Activated T-cell treated with anti-CD3 and anti-CD28 coated beads, Interleukin-2, amount 50 U/mL, for 24 hours (primary cell): ENCODE measurements around the gene CDK18.
A peak's percentile ranks its signal among the peaks of the same experiment; 100 is the strongest.

Experiments used
- DNase-seq: peaks from one replicate; pipeline ENCODE4 v3.0.0-alpha.2; 2020
- H3K27ac Mint-ChIP-seq: 2 replicates; pipeline ENCODE4 v1.8.0; 2020; ENCODE audit warnings: mild to moderate bottlenecking, mixed read lengths
- H3K27me3 Mint-ChIP-seq: 2 replicates; pipeline ENCODE4 v1.8.0; 2020; ENCODE audit warnings: mixed read lengths
- H3K36me3 Mint-ChIP-seq: 2 replicates; pipeline ENCODE4 v1.8.0; 2020; ENCODE audit warnings: low read depth, mixed read lengths
- H3K4me1 Mint-ChIP-seq: 2 replicates; pipeline ENCODE4 v1.8.0; 2020; ENCODE audit warnings: low read depth, mixed read lengths
- H3K4me3 Mint-ChIP-seq: 2 replicates; pipeline ENCODE4 v1.8.0; 2020; ENCODE audit warnings: mild to moderate bottlenecking, moderate library complexity, mixed read lengths
- H3K9me3 Mint-ChIP-seq: 2 replicates; pipeline ENCODE4 v1.8.0; 2020; ENCODE audit warnings: mixed read lengths

CDK18 gene

DNA sequence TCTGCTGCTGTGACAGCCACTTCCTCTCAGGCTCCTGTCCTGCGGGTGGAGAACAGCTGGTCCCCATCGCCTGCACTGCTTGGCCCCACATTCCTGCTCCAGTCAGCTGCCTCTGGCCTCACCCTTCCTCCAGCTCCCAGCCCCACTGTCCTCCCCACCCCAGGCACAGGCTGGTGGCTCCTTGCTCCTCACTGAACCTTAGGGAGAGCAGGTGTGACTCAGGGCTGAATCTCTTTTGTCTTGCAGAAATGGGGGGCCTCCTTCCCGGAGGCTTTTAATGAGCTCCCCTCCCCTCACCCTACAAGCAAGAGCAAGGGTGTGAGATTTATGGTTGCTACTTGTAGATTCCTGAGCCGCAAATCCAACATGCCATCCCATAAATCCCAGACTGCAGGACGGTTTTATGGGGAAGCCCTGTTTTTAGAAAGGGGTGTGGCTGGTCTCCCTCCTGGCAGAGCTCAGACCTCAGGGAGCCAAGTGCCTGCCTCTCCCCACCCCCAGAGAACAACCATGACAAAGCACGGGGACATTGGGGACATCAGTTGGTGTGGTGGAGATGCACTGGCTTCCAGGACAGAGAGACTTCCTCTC is 15.2 kb downstream of the CDK18 start:
- H3K4me3 Mint-ChIP-seq: no peak overlapping the region
- no peak overlapping the region for H3K27ac Mint-ChIP-seq
- peaks cover 1% of the 10 kb centered on the region for H3K4me1 Mint-ChIP-seq
- DNase-seq: no peak
- no peaks in the 10 kb centered on the region for H3K36me3 Mint-ChIP-seq
- H3K9me3 Mint-ChIP-seq: no peaks in the 10 kb centered on the region
- peaks cover 3% of the 10 kb centered on the region for H3K27me3 Mint-ChIP-seq

DNA sequence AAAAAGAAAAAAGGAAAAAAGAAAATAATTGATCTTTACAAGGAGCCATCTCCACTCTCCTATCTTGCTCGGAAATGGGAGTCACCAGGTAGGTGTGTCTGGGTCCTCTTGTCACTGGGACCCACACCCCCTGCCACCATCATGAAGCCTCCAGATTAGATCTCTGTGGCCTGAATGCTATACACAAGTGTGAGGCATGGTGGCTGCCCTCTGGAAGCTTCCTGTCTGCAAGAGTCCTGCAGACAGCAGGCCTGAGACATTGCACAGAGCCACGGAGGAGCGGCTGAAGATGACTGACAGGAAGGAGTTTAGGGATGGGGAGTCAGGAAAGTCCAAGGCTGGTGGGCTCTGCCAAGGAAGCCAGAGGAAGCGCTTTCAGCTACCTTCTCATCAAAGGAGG is 16.2 kb downstream of the CDK18 start:
- Mint-ChIP-seq H3K4me1 (no peaks in the 10 kb centered on the region), H3K36me3 (no peaks in the 10 kb centered on the region), H3K27ac (no peak overlapping the region), H3K27me3 (peaks cover 3% of the 10 kb centered on the region), H3K9me3 (no peaks in the 10 kb centered on the region), H3K4me3 (no peak overlapping the region)
- no peak for DNase-seq

DNA sequence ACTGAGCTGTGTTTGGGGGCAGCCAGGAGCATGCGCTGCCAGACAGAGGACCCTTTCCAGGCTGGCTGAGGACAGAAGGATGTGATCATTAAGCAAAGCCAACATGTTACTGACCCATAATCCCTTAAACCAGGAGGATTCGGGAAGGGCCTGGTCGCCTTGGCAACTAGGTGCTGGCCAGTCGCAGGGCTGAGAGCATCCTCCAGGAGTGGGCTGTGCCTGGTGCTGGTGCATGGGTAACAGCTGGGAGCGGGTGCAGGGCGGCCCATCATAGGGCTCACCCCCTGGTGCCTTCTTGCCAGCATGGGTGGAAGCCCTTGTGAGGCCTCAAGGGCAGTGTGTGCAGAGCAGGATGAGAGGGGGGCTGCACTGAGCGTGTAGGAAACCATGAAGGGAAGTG is 17.2 kb downstream of the CDK18 start:
- Mint-ChIP-seq H3K9me3 (no peaks in the 10 kb centered on the region), H3K27ac (no peak overlapping the region), H3K36me3 (no peaks in the 10 kb centered on the region), H3K4me3 (no peak overlapping the region), H3K4me1 (no peaks in the 10 kb centered on the region), H3K27me3 (peaks cover 3% of the 10 kb centered on the region)
- DNase-seq: no peak

DNA sequence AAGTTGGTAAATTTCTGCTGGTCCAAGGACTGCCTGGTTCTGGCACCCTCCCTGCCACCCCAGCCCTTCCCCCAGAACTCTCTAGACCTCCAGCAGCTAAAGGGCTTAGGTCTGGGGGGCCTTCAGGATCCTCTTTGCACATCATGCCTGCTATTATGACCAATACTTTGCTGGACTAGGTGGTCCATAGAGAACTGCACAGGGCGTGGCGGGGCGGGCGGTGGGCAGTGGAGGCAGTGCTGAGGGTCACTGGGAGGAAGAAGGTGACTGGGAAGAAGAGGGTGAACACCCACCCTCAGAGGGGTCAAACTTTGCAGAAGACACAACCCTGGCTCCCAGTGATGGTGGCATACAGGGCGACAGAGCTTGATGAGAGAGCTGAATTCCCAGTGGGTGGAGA is 18.2 kb downstream of the CDK18 start:
- no peaks in the 10 kb centered on the region for H3K36me3 Mint-ChIP-seq
- H3K27me3 Mint-ChIP-seq: peaks cover 3% of the 10 kb centered on the region
- DNase-seq: no peak
- H3K4me1 Mint-ChIP-seq: no peaks in the 10 kb centered on the region
- no peak overlapping the region for H3K27ac Mint-ChIP-seq
- no peaks in the 10 kb centered on the region for H3K9me3 Mint-ChIP-seq
- H3K4me3 Mint-ChIP-seq: no peak overlapping the region

DNA sequence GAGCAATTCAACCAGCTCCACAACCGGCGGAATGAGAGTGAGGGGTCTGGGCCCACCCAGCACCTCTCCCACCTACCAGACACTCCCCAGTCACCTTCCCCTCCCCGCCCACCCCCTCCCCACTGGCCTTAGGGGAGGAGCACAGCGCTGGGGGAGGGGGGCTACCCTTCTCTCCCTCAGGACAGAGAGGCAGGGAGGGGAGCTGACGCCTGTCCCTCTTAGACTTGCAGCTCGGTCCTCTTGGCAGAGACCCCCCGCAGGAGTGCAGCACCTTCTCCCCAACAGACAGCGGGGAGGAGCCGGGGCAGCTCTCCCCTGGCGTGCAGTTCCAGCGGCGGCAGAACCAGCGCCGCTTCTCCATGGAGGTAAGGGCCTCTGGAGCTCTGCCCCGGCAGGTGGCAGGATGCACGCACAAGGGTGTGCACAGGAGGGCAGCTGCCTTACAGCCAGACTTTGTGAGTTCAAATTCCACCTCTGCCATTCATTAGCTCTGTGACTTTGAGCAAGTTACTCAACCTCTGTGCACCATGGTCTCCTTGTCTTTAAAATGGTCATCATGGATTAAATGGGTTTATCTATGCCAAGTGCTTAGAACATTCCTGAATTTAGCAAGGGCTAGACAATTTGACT is 18.9 kb downstream of the CDK18 start:
- H3K36me3 Mint-ChIP-seq: no peaks in the 10 kb centered on the region
- no peak for DNase-seq

DNA sequence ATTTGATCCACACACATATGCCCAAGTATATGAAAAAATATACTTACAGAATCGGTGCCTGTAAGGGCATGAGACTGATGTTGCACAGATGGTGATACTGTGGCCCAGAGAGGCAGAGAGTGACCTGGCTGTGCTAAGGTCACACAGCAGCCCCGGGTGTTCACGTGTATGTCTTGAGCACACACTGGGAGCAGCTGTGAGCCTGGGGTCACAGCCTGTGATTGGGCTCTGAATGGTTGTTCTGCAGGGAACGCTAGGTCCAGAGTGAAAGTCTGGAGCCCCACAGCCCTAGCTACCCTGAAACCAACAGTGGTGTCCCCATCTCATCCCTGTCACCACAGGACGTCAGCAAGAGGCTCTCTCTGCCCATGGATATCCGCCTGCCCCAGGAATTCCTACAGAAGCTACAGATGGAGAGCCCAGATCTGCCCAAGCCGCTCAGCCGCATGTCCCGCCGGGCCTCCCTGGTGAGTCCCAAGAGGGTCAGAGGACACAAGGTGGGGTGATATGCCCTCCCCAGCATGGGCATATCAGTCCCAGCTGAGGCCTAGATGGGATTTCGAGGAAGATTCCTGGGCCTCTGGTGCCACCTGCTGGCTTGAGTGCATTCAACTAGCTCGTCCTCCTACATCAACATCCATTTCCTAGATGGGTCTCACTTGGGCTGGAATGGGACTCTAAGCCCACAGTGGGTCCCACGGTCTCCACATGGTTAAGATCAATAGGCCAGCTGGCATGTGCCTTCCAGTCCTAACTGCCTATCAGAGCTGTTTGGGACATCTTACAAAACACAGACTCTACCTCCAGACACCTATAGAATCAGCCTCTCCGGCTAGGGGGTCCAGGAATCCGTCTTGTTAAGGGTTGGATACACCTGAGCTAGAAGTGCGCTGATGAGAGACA is 19.7 kb downstream of the CDK18 start:
- Mint-ChIP-seq H3K27ac (no peak overlapping the region), H3K36me3 (no peaks in the 10 kb centered on the region), H3K27me3 (peaks cover 3% of the 10 kb centered on the region), H3K4me3 (no peak overlapping the region), H3K4me1 (no peaks in the 10 kb centered on the region), H3K9me3 (no peaks in the 10 kb centered on the region)
- peak; percentile 84 for DNase-seq

More for the DNA sequence above, 18.9 kb downstream of the CDK18 start:
- Mint-ChIP-seq H3K27ac (no peak overlapping the region), H3K9me3 (no peaks in the 10 kb centered on the region), H3K4me3 (no peak overlapping the region), H3K4me1 (no peaks in the 10 kb centered on the region), H3K27me3 (peaks cover 3% of the 10 kb centered on the region)

DNA sequence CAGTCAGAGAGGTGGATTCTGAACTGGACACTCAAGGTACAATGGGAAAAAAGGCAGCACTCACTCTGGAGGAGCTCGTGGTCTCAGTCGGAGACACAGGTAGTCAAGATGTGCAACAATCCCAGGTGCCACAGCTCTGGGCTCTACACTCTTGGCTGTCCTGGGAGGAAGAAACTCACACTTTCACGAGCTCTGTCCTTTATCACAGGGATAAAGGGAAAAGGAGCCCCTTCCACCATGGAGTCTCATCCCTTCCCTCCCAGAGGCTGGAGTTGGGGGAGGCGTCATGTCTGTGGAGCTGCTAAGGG is 20.3 kb downstream of the CDK18 start:
- Mint-ChIP-seq H3K36me3 (no peaks in the 10 kb centered on the region), H3K9me3 (no peaks in the 10 kb centered on the region), H3K27me3 (peaks cover 4% of the 10 kb centered on the region), H3K27ac (no peak overlapping the region), H3K4me3 (no peak overlapping the region), H3K4me1 (peaks cover 4% of the 10 kb centered on the region)
- DNase-seq: no peak

DNA sequence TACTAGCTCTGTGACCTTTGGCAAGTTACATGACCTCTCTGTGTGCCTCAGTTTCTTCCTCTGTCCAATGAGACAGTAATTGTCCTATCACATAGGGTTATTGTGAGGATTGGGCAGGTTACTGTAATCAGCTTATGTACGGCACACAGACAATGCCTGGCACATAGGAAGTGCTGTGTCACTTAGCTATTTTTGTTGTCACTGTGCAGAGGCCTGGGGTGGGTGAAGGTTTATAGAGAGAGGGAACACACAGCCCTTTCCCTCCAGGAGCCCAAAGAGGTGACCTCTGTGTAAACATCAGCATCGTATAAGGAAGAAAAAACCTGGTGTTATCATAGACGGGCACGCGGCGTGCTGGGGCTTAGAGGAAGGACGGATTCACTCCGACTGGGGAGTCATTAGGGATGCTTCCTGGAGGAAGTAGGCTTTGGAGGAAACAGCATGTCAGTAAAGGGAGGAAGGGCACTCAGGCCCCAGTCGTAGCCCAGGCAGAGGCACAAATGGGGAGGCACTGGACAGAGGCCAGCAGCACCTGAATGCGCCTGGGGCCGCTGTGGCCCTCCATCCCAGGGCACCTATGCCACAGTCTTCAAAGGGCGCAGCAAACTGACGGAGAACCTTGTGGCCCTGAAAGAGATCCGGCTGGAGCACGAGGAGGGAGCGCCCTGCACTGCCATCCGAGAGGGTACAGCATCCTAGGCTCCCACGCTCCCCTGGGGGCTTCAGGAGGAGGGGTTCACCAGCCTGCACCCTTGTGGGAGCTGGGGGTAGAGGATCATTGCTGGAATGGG is 21.2 kb downstream of the CDK18 start:
- no peak for DNase-seq
- Mint-ChIP-seq H3K9me3 (no peaks in the 10 kb centered on the region), H3K4me3 (no peak overlapping the region), H3K36me3 (no peaks in the 10 kb centered on the region), H3K27ac (no peak overlapping the region), H3K27me3 (peaks cover 5% of the 10 kb centered on the region), H3K4me1 (peaks cover 4% of the 10 kb centered on the region)

DNA sequence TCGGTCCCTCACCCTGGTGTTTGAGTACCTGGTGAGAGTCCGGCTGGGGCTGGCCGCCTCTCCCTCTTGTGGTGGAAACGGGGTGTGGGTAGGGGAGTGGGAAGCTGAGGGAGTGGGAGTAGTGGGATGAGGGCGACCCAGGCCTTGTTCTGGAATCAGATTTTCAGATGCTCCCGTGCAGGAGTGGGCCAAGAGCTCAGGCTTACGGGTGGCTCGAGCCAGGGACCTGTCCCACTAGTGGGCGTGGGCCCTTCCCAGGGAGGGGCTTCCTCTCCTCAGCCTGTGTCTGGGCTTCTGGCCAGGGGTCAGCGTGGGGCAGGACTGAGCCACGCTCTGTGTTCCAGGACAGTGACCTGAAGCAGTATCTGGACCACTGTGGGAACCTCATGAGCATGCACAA is 22.0 kb downstream of the CDK18 start:
- no peak for DNase-seq
- peaks cover 4% of the 10 kb centered on the region for H3K4me1 Mint-ChIP-seq
- H3K36me3 Mint-ChIP-seq: no peaks in the 10 kb centered on the region
- peaks cover 5% of the 10 kb centered on the region for H3K27me3 Mint-ChIP-seq
- H3K9me3 Mint-ChIP-seq: no peaks in the 10 kb centered on the region
- no peak overlapping the region for H3K27ac Mint-ChIP-seq
- no peak overlapping the region for H3K4me3 Mint-ChIP-seq

DNA sequence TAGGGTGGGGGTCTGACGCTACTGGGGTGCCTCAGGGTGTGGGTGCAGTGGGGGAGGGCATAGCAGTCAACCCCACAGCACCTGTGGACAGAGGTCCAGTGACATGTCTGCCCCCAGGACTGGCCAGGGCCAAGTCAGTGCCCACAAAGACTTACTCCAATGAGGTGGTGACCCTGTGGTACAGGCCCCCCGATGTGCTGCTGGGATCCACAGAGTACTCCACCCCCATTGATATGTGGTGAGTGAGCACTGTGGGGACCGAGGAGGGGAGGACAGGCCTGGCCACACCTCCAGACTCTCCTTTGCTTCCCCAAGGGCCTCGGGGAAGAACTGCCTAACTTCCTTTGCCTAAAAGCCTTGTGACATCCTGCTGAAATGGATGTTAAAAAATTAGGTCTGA is 23.5 kb downstream of the CDK18 start:
- Mint-ChIP-seq H3K27me3 (peaks cover 5% of the 10 kb centered on the region), H3K36me3 (no peaks in the 10 kb centered on the region), H3K9me3 (no peaks in the 10 kb centered on the region), H3K4me1 (peaks cover 4% of the 10 kb centered on the region), H3K27ac (no peak overlapping the region), H3K4me3 (no peak overlapping the region)
- no peak for DNase-seq

DNA sequence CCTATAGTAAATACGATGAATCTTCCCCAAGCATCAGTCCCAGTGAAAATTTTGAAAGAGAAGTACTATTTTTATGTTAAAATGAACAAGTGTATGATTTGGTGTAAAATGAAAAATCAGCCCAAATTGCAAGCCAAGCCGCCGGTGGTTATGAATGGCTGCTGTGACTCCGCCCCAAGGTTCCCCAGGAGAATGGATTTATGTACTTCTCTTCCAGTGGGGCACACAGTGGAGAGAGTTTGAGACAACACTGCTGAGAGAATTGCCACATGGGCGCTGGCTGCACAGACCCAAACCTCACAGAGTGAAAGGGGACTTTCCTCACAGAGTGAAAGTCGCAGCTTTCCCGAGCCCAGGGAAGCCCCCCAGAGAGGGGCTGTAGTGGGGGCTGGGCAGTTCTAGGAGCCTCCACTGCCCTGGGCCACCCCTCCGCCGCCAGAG is 24.0 kb downstream of the CDK18 start:
- Mint-ChIP-seq H3K27ac (no peak overlapping the region), H3K4me3 (no peak overlapping the region), H3K9me3 (no peaks in the 10 kb centered on the region), H3K27me3 (peaks cover 5% of the 10 kb centered on the region), H3K36me3 (no peaks in the 10 kb centered on the region), H3K4me1 (peaks cover 4% of the 10 kb centered on the region)
- no peak for DNase-seq

DNA sequence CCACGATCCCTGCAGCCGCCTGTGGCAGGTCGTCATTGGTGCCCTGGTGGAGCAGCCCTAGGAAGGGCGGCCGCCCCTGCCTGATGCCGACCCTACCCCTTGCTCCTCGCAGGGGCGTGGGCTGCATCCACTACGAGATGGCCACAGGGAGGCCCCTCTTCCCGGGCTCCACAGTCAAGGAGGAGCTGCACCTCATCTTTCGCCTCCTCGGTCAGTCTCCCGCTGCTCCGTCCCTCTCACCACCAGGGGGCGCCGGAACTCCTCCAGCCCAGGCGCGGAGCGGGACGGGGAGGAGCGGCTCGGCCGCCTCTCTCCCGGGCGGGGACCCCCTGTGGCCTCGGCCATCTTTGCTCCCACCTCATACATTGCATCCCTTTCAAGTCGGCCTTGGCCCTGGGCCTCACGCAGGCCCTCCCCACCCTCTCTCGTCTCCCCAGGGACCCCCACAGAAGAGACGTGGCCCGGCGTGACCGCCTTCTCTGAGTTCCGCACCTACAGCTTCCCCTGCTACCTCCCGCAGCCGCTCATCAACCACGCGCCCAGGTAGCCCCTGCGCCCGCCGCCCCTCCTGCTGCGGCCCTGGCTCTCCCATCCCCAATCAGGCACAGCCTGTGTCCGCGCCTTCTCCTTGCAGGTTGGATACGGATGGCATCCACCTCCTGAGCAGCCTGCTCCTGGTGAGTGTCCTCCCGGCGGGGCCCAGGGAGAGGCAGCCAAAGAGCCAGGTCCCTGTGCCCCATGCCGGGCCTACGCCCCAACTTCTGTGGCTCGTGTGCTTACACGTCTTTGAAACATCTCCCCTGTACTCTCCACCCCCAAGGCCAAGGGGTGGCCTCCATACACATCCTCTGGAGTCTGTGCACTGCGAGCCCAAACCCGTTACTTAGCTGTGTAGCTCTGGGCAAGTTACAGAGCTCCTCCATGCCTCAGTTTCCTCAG is 24.7 kb downstream of the CDK18 start:
- DNase-seq: peak; percentile 90
- Mint-ChIP-seq H3K27ac (no peak overlapping the region), H3K4me3 (peak overlapping the region; percentile 38), H3K9me3 (no peaks in the 10 kb centered on the region), H3K4me1 (peaks cover 4% of the 10 kb centered on the region), H3K27me3 (peaks cover 5% of the 10 kb centered on the region), H3K36me3 (no peaks in the 10 kb centered on the region)

DNA sequence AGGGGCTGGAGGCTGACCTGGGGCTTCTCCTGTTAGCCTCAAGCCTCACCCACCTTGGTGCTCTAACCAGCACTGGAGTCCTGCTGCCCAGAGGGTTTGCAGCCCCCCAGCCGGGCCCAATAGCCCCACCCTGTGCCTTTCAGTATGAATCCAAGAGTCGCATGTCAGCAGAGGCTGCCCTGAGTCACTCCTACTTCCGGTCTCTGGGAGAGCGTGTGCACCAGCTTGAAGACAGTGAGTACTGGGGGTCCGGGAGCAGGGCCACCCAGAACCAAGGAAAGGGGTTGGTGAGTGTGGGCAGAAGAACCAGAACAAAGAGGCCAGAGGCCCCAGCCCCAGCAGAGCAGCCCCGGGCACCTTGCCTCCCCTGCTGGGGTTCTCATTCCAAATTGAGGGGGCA is 25.6 kb downstream of the CDK18 start:
- peaks cover 5% of the 10 kb centered on the region for H3K27me3 Mint-ChIP-seq
- H3K36me3 Mint-ChIP-seq: no peaks in the 10 kb centered on the region
- H3K9me3 Mint-ChIP-seq: no peaks in the 10 kb centered on the region
- peaks cover 4% of the 10 kb centered on the region for H3K4me1 Mint-ChIP-seq
- H3K27ac Mint-ChIP-seq: no peak overlapping the region
- no peak overlapping the region for H3K4me3 Mint-ChIP-seq
- DNase-seq: no peak
